H1 (cell line): ENCODE results near the gene RNF224. TPM values are rescaled to one million over a fixed set of nuclear protein-coding genes. Genes with fewer than 3 reads are reported as not detected.

Source experiments
- CTCF ChIA-PET: fragments of 300-600 bp; sonication (Branson Sonifier 250); formaldehyde crosslinking; loops from one replicate; lab custom pipeline; 2021; ENCODE audit not compliant: partially characterized antibody; lab: Charles Lee
- POLR2A ChIA-PET: fragments of 300-600 bp; sonication (Branson Sonifier 250); formaldehyde crosslinking; loops from one replicate; lab custom pipeline; 2021; ENCODE audit warnings: inconsistent platforms; ENCODE audit not compliant: partially characterized antibody; lab: Charles Lee
- DNase-seq, 2 experiments: peaks; one replicate each; pipeline versions ENCODE4 v3.0.0 to v3.0.0-alpha.2; 2010 to 2022; ENCODE audit warnings: low spot score in 2 of 2, low read depth in 1 of 2, mixed read lengths in 1 of 2
- FAIRE-seq: peaks from 2 replicates; lab custom pipeline; 2011; peaks lifted over from hg19 to GRCh38; lab: Jason Lieb, UNC
- H2AFZ ChIP-seq: 2 replicates; pipeline ENCODE4 v1.8.1; 2012; ENCODE audit warnings: low read length, inconsistent platforms
- H2AK5ac ChIP-seq: 2 replicates; pipeline ENCODE4 v1.6.1; 2013; ENCODE audit warnings: low read depth, low read length
- H2BK120ac ChIP-seq: replicated peaks from 2 replicates; pipeline ENCODE3; 2013; ENCODE audit warnings: low read depth, low read length, inconsistent platforms
- H2BK12ac ChIP-seq: 2 replicates; pipeline ENCODE4 v1.6.1; 2013; ENCODE audit warnings: low read depth, low read length
- H2BK15ac ChIP-seq: 2 replicates; pipeline ENCODE4 v1.6.1; 2013; ENCODE audit warnings: low read length
- H2BK20ac ChIP-seq: 2 replicates; pipeline ENCODE4 v1.6.1; 2013; ENCODE audit warnings: low read length
- H2BK5ac ChIP-seq: 2 replicates; pipeline ENCODE4 v1.6.1; 2013; ENCODE audit warnings: low read depth, low read length
- H3K14ac ChIP-seq: 2 replicates; pipeline ENCODE4 v1.6.1; 2013; ENCODE audit warnings: inconsistent platforms; ENCODE audit not compliant: insufficient read length
- H3K18ac ChIP-seq: 2 replicates; pipeline ENCODE4 v1.6.1; 2013; ENCODE audit warnings: low read length; ENCODE audit errors: extremely low read depth
- H3K23ac ChIP-seq: 2 replicates; pipeline ENCODE4 v1.6.1; 2013; ENCODE audit warnings: inconsistent platforms; ENCODE audit not compliant: insufficient read length
- H3K23me2 ChIP-seq: 2 replicates; pipeline ENCODE4 v1.6.1; 2013; ENCODE audit warnings: low read depth, low read length
- H3K27ac ChIP-seq: 2 replicates; pipeline ENCODE4 v1.6.1; 2011; ENCODE audit warnings: low read depth, low read length, inconsistent platforms
- H3K27me3 ChIP-seq, 4 experiments: replicated peaks in 1 of 4; 1 replicate in 1 of 4; 2 replicates in 3 of 4; pipeline versions ENCODE4 v1.6.1 to v1.8.1; 2011 to 2013; ENCODE audit warnings: low read length in 3 of 4, mild to moderate bottlenecking in 3 of 4, inconsistent platforms in 2 of 4, mixed read lengths in 2 of 4, moderate library complexity in 1 of 4; ENCODE audit not compliant: control insufficient read depth in 3 of 4, insufficient read depth in 3 of 4; ENCODE audit errors: extremely low read depth in 1 of 4
- H3K36me3 ChIP-seq, 4 experiments: 2 replicates each; pipeline versions ENCODE4 v1.6.1 to v1.8.1; 2011 to 2013; ENCODE audit warnings: mild to moderate bottlenecking in 4 of 4, low read length in 3 of 4, moderate library complexity in 2 of 4, control low read depth in 1 of 4, inconsistent platforms in 1 of 4; ENCODE audit not compliant: insufficient read depth in 4 of 4, control insufficient read depth in 2 of 4
- H3K4ac ChIP-seq: replicated peaks from 2 replicates; pipeline ENCODE3; 2013; ENCODE audit warnings: low read length, low read depth, mixed read lengths, inconsistent platforms; ENCODE audit not compliant: insufficient read length
- H3K4me1 ChIP-seq, 4 experiments: replicated peaks in 1 of 4; 1 replicate in 1 of 4; 2 replicates in 3 of 4; pipeline versions ENCODE4 v1.6.1 to v1.8.1; 2011 to 2013; ENCODE audit warnings: low read length in 3 of 4, inconsistent platforms in 2 of 4, mixed read lengths in 1 of 4; ENCODE audit not compliant: insufficient read depth in 4 of 4, control insufficient read depth in 3 of 4
- H3K4me2 ChIP-seq, 2 experiments: 2 replicates each; pipeline versions ENCODE4 v1.6.1 to v1.8.1; 2011 to 2013; ENCODE audit warnings: low read depth in 2 of 2, low read length in 2 of 2, control low read depth in 1 of 2, inconsistent platforms in 1 of 2, mild to moderate bottlenecking in 1 of 2; ENCODE audit not compliant: insufficient read depth in 1 of 2
- H3K4me3 ChIP-seq, 4 experiments: fragments of 200-600, 300-600 bp in 1 of 4; sonication (generic), shearing (Covaris generic), sonication (Bioruptor Twin) in 1 of 4; 2 replicates each; pipeline versions ENCODE4 v1.5.1 to v1.8.1; 2011 to 2016; ENCODE audit warnings: low read length in 4 of 4, low read depth in 3 of 4, control low read depth in 2 of 4, inconsistent platforms in 2 of 4, mild to moderate bottlenecking in 2 of 4, mixed read lengths in 1 of 4, moderate library complexity in 1 of 4; ENCODE audit not compliant: insufficient read depth in 2 of 4; ENCODE audit errors: extremely low read depth in 1 of 4
- H3K56ac ChIP-seq: replicated peaks from 2 replicates; pipeline ENCODE3; 2013; ENCODE audit warnings: low read depth, mild to moderate bottlenecking, mixed read lengths, low read length, inconsistent platforms; ENCODE audit not compliant: insufficient read length
- H3K79me1 ChIP-seq: 2 replicates; pipeline ENCODE4 v1.6.1; 2013; ENCODE audit warnings: low read depth, low read length, control low read depth
- H3K79me2 ChIP-seq, 2 experiments: 2 replicates each; pipeline versions ENCODE4 v1.6.1 to v1.8.1; 2012 to 2013; ENCODE audit warnings: low read length in 2 of 2, mild to moderate bottlenecking in 2 of 2, inconsistent platforms in 1 of 2; ENCODE audit not compliant: insufficient read depth in 2 of 2, control insufficient read depth in 1 of 2
- H3K9ac ChIP-seq, 4 experiments: replicated peaks in 1 of 4; 1 replicate in 1 of 4; 2 replicates in 3 of 4; pipeline versions ENCODE4 v1.6.1 to v1.8.1; 2011 to 2013; ENCODE audit warnings: low read depth in 3 of 4, low read length in 3 of 4, control low read depth in 2 of 4, mild to moderate bottlenecking in 2 of 4, moderate library complexity in 2 of 4, inconsistent platforms in 1 of 4; ENCODE audit errors: extremely low read depth in 1 of 4
- H3K9me3 ChIP-seq, 2 experiments: 2 replicates each; pipeline versions ENCODE4 v1.6.1 to v1.8.1; 2012 to 2013; ENCODE audit warnings: mild to moderate bottlenecking in 2 of 2, moderate library complexity in 2 of 2, control low read depth in 1 of 2, inconsistent platforms in 1 of 2, low read depth in 1 of 2, low read length in 1 of 2, mixed read lengths in 1 of 2; ENCODE audit not compliant: insufficient read depth in 2 of 2
- H4K20me1 ChIP-seq, 2 experiments: replicated peaks in 1 of 2; 2 replicates each; pipeline versions ENCODE3 to v1.8.1; 2011 to 2013; ENCODE audit warnings: inconsistent platforms in 2 of 2, low read length in 2 of 2, mild to moderate bottlenecking in 1 of 2; ENCODE audit not compliant: insufficient read depth in 2 of 2, control insufficient read depth in 1 of 2
- H4K5ac ChIP-seq: 2 replicates; pipeline ENCODE4 v1.6.1; 2013; ENCODE audit warnings: low read length, low read depth, mixed read lengths, inconsistent platforms; ENCODE audit not compliant: insufficient read length
- H4K8ac ChIP-seq: 2 replicates; pipeline ENCODE4 v1.8.0; 2013; ENCODE audit warnings: mild to moderate bottlenecking, moderate library complexity, low read length, inconsistent platforms; ENCODE audit not compliant: insufficient read depth; ENCODE audit errors: extremely low read depth
- H4K91ac ChIP-seq: replicated peaks from 2 replicates; pipeline ENCODE3; 2013; ENCODE audit warnings: low read length, mixed read lengths, inconsistent platforms; ENCODE audit not compliant: insufficient read length
- KDM4A ChIP-seq: IDR thresholded peaks from one replicate; pipeline ENCODE4 v1.7.1; 2012; ENCODE audit warnings: low read depth, mild to moderate bottlenecking, moderate library complexity, low read length, inconsistent platforms; ENCODE audit not compliant: severe bottlenecking
- RBBP5 ChIP-seq: IDR thresholded peaks from 2 replicates; pipeline ENCODE4 v1.7.1; 2012; ENCODE audit warnings: low read depth, mild to moderate bottlenecking, inconsistent platforms, low read length, moderate library complexity, borderline replicate concordance
- WGBS, 2 experiments: shearing (Covaris generic) in 1 of 2; methylation state at CpG; one replicate each; pipeline versions ENCODE4 v1.1.6 to v1.1.7; 2013 to 2015; ENCODE audit warnings: low lambda C conversion rate in 2 of 2, mixed read lengths in 2 of 2, inconsistent platforms in 1 of 2, low coverage in 1 of 2, missing lambda C conversion rate in 1 of 2; ENCODE audit not compliant: insufficient replicate concordance in 2 of 2, insufficient coverage in 1 of 2, insufficient read length in 1 of 2; ENCODE audit errors: extremely low coverage in 1 of 2, missing lambda C conversion rate in 1 of 2; 5-methylcytosine and 5-hydroxymethylcytosine counted together
- polyA plus RNA-seq, 7 experiments: library from polyadenylated mRNA; depleted of rRNA in 3 of 7; stranded (reverse) in 5 of 7; unstranded in 2 of 7; fragments of >200 nt in 5 of 7; fragments of 200-250 nt in 2 of 7; gene quantifications; 1 replicate in 5 of 7; 2 replicates in 1 of 7; 4 replicates in 1 of 7; pipeline versions ENCODE4 v1.2.1 to v1.2.3, GENCODE V29; 2011 to 2013; ENCODE audit warnings: missing spikeins in 2 of 7, mixed read lengths in 2 of 7
- total RNA-seq: library from RNA; stranded (reverse); fragmentation: NEBNext Ultra II Directional; extraction: Animal tissue kit (Norgen Biotek cat#: 25700); gene quantifications from 2 replicates; pipeline ENCODE4 v1.2.1, GENCODE V29; 2021
- TF ChIP-seq, protein P1 (sequence below): IDR thresholded peaks from 2 replicates; pipeline ENCODE4 v1.6.1; 2011; ENCODE audit warnings: low read depth, mild to moderate bottlenecking, low read length; ENCODE audit not compliant: insufficient read depth
- TF ChIP-seq, protein P2 (sequence below): IDR thresholded peaks from 2 replicates; pipeline ENCODE4 v1.6.1; 2012; ENCODE audit warnings: low read length, inconsistent platforms

Gene RNF224
- total and polyA plus RNA-seq, 2 of the 8 experiments (the other 6 are each of a cell fraction or from before 2014, with no cell fraction given): 0.24 TPM; not detected in 1

DNA sequence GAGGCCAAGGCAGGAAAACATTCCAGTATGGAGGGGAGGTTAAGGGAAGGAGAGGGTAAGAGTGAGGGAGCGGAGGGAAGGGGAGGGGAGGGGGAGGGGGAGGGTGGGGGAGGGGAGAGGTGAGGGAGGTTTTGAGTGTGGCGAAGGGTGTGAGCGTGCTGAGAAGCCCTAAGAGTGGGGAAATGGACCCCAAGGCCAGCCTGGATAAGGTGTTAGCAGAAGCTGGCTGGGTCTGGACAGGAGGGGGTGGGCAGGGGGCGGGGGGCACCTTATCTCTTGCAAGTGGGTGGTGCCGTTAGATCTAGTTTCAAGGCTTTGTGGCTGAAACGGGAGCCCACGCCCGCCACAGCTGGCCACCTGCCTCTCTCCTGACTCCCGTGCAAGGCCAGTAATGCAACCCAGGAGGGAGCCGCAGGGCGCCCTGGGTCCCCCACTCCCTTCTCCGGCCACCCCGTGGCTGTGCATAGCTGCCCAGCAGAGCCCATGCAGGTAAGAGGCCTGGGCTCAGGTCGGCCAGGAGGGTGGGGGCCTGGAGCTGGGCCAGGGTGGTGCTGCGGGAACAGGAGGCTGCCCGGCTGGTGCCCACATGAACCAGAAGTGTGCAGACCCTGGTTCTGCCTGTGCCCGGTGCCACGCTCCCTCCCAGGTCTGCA lies 677 bp downstream of the RNF224 start:
- peak overlapping the region; percentile 62 for H4K5ac ChIP-seq
- H3K23ac ChIP-seq: no peak overlapping the region
- ChIA-PET CTCF (interaction anchor here (0.9 to 20.2 kb wide), 28 partner anchors 11 to 199 kb away, joined by 3 to 204 read pairs (median 4); partner anchors contain the start of genes ANAPC2, LRRC26, NPDC1 and SAPCD2), POLR2A (interaction anchor here (1.1 to 69.9 kb wide), 7 partner anchors 11 to 111 kb away, joined by 3 to 1462 read pairs (median 5); partner anchors contain the start of genes ANAPC2, NDOR1, NELFB and SSNA1)
- H4K20me1 ChIP-seq: peaks cover 0 to 1% of the 10 kb centered on the region in 2 experiments
- H3K18ac ChIP-seq: no peak overlapping the region; the same call in 1 of the 2 replicates
- no peak overlapping the region for H2BK15ac ChIP-seq
- no peaks in the 10 kb centered on the region for H3K36me3 ChIP-seq
- H3K9ac ChIP-seq: no peak overlapping the region
- H3K14ac ChIP-seq: no peak overlapping the region
- H3K79me1 ChIP-seq: no peaks in the 10 kb centered on the region
- no peak overlapping the region for H2BK5ac ChIP-seq
- no peak overlapping the region for H3K4ac ChIP-seq
- H2BK20ac ChIP-seq: no peak overlapping the region
- H3K79me2 ChIP-seq: no peaks in the 10 kb centered on the region
- no peak overlapping the region for H2BK12ac ChIP-seq
- H2AK5ac ChIP-seq: no peak overlapping the region
- 80% methylated on average over 12 of the region's 18 CpGs; no CpG with 5 or more reads in 1 of the 2 experiments for WGBS, 2 experiments
- H4K8ac ChIP-seq: no peak overlapping the region
- no peak overlapping the region for H3K27ac ChIP-seq
- peaks cover 0 to 17% (median 6%) of the 10 kb centered on the region in 4 experiments; a peak in 5 of 7 replicates for H3K4me1 ChIP-seq
- H3K23me2 ChIP-seq: peaks cover 6% of the 10 kb centered on the region; the same call in 1 of the 2 replicates
- no peak overlapping the region for H2BK120ac ChIP-seq
- TF ChIP-seq KDM4A: peak; percentile 18
- TF ChIP-seq, protein P1, sequence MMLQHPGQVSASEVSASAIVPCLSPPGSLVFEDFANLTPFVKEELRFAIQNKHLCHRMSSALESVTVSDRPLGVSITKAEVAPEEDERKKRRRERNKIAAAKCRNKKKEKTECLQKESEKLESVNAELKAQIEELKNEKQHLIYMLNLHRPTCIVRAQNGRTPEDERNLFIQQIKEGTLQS: no peak
- TF ChIP-seq, protein P2, sequence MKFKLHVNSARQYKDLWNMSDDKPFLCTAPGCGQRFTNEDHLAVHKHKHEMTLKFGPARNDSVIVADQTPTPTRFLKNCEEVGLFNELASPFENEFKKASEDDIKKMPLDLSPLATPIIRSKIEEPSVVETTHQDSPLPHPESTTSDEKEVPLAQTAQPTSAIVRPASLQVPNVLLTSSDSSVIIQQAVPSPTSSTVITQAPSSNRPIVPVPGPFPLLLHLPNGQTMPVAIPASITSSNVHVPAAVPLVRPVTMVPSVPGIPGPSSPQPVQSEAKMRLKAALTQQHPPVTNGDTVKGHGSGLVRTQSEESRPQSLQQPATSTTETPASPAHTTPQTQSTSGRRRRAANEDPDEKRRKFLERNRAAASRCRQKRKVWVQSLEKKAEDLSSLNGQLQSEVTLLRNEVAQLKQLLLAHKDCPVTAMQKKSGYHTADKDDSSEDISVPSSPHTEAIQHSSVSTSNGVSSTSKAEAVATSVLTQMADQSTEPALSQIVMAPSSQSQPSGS: no peak
- TF ChIP-seq RBBP5: 0 out of 2 replicates have a peak, but pooled peaks have one; percentile 40
- TF ChIP-seq, all 59 proteins: peak for 2
- no peak overlapping the region for H4K91ac ChIP-seq
- peak overlapping the region in 1 of 2 experiments; percentile 50; a peak in 1 of 4 replicates for H3K4me2 ChIP-seq
- H3K9me3 ChIP-seq: no peaks in the 10 kb centered on the region
- no peak overlapping the region for H2AFZ ChIP-seq
- H3K56ac ChIP-seq: no peak overlapping the region
- no peak overlapping the region for H3K4me3 ChIP-seq
- FAIRE-seq: no peak
- H3K27me3 ChIP-seq: no peaks in the 10 kb centered on the region; a peak in 1 of 7 replicates
- no peak for DNase-seq
